ENCODE results near the gene ZXDA.

The ZXDA gene

GRCh38 chrX:57871463-57871862, 38.8 kb downstream of the ZXDA start:
- FAIRE-seq (no peak), DNase-seq (ENCODE audit: insufficient read length, low spot score) (no peak)

Data from HTR-8/SVneo (cell line).